Measurements from ENCODE around the gene EPHA4. TPM values are rescaled to one million over a fixed set of nuclear protein-coding genes. Genes with fewer than 3 reads are reported as not detected.

Gene EPHA4
- polyA plus RNA-seq, 1 donor (not counting 4 experiments of a cell fraction or from before 2014, with no cell fraction given): 9.0 TPM

DNA sequence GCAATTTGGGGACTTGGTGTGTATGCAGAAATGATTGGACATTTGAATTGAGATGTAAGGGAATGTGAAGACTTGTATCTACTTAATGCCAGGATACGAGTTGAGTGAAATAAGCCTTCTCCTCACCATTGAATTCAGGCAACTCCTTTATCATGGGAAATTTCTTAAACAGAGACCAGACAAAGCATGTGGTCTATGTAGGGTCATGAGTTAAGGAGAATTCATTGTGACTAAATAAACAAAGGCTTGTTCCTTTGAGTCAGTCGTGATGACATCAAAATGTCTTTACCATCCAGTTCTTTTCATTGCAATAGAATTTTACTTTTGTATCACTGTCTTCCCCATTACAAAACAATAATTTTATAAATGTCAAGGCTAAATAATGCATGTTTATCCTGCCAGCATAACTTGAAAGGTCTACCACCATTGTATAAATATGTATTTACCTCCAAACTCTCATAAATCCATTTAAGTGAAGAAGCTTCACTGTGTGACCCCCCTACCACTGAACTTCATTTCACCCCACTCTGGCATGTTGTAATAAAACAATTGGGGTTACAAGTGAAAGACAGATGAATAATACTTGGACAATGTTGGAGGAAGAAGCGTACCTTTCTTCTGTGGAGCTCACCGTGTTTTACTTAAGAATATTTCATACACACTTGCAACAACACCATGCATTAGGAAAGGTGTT, 149.4 kb downstream of the EPHA4 start:
- H3K4me2 ChIP-seq (ENCODE audit: control insufficient read depth, extremely low read depth, insufficient read depth, low read depth, low read length): no peak overlapping the region
- H3K36me3 ChIP-seq (ENCODE audit: control insufficient read depth in 2 of 2, extremely low read depth in 1 of 2, insufficient read depth in 2 of 2, low read length in 2 of 2): no peaks in the 10 kb centered on the region
- H3K9me3 ChIP-seq (ENCODE audit: control insufficient read depth, low read depth, low read length): no peaks in the 10 kb centered on the region
- no peaks in the 10 kb centered on the region for H4K20me1 ChIP-seq (ENCODE audit: control insufficient read depth, extremely low read depth, insufficient read depth, low read length)
- dilution Hi-C loops (cut with MboI; ENCODE audit: extremely low pct_ligation_motif_present, low sequenced_read_pairs): no loop called here
- FAIRE-seq (no peak), DNase-seq (ENCODE audit: low read depth, low spot score) (no peak)
- H3K79me2 ChIP-seq (ENCODE audit: control insufficient read depth, insufficient read depth, low read length): no peaks in the 10 kb centered on the region
- no peak overlapping the region for H3K27ac ChIP-seq (ENCODE audit: control insufficient read depth, insufficient read depth, low read length)
- H3K9ac ChIP-seq (ENCODE audit: control insufficient read depth, extremely low read depth, insufficient read depth, low read length): no peak overlapping the region
- H3K4me1 ChIP-seq (ENCODE audit: control insufficient read depth, extremely low read depth, insufficient read depth, low read length): no peaks in the 10 kb centered on the region
- H3K4me3 ChIP-seq (ENCODE audit: control insufficient read depth in 2 of 3, extremely low read depth in 1 of 3, insufficient read depth in 2 of 3, low read depth in 1 of 3, low read length in 3 of 3): no peak overlapping the region
- TF ChIP-seq, protein P1, sequence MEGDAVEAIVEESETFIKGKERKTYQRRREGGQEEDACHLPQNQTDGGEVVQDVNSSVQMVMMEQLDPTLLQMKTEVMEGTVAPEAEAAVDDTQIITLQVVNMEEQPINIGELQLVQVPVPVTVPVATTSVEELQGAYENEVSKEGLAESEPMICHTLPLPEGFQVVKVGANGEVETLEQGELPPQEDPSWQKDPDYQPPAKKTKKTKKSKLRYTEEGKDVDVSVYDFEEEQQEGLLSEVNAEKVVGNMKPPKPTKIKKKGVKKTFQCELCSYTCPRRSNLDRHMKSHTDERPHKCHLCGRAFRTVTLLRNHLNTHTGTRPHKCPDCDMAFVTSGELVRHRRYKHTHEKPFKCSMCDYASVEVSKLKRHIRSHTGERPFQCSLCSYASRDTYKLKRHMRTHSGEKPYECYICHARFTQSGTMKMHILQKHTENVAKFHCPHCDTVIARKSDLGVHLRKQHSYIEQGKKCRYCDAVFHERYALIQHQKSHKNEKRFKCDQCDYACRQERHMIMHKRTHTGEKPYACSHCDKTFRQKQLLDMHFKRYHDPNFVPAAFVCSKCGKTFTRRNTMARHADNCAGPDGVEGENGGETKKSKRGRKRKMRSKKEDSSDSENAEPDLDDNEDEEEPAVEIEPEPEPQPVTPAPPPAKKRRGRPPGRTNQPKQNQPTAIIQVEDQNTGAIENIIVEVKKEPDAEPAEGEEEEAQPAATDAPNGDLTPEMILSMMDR (optimal IDR thresholded peaks at IDR 0.05 in 1 of 3, IDR thresholded peaks at IDR 0.05 in 1 of 3, conservative IDR thresholded peaks at IDR 0.05 in 1 of 3; ENCODE audit: extremely low read depth in 1 of 3, insufficient read depth in 2 of 3, low read length in 3 of 3): no peak
- TF ChIP-seq EZH2 (IDR thresholded peaks at IDR 0.05; ENCODE audit: low read length): no peak
- H2AFZ ChIP-seq (ENCODE audit: control insufficient read depth, low read length): no peak overlapping the region
- H3K27me3 ChIP-seq (ENCODE audit: control insufficient read depth, extremely low read depth, insufficient read depth, low read length): no peaks in the 10 kb centered on the region
- no peaks in the 10 kb centered on the region for H3K9me1 ChIP-seq (ENCODE audit: control insufficient read depth, extremely low read depth, insufficient read depth, low read length)

DNA sequence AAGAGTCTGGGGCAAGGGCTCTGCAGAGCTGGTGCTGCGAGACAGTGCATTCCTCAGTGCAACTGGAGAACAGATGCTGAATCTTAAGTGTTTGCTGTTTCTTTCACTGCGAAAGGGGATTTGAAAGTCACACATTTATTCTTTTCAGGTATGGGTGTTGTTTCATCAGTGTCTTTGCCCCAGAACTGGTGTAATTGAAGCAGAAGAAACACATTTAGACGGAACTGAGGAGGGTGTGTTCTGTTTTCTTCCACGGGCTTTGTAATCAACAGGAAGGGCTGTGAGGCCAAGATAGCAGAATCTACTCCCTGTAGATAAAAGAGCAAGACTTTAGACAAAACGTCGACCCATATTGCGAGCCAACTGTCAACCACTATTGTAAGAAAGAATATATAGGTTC, 151.9 kb downstream of the EPHA4 start:
- dilution Hi-C loops (cut with MboI; ENCODE audit: extremely low pct_ligation_motif_present, low sequenced_read_pairs): no loop called here
- TF ChIP-seq, protein P1 (optimal IDR thresholded peaks at IDR 0.05 in 1 of 3, IDR thresholded peaks at IDR 0.05 in 1 of 3, conservative IDR thresholded peaks at IDR 0.05 in 1 of 3; ENCODE audit: extremely low read depth in 1 of 3, insufficient read depth in 2 of 3, low read length in 3 of 3): no peak
- no peak for TF ChIP-seq EZH2 (IDR thresholded peaks at IDR 0.05; ENCODE audit: low read length)
- FAIRE-seq: no peak

More for the DNA sequence above, 151.9 kb downstream of the EPHA4 start:
- Histone ChIP-seq H3K27me3 (ENCODE audit: control insufficient read depth, extremely low read depth, insufficient read depth, low read length) (no peaks in the 10 kb centered on the region), H3K9me3 (ENCODE audit: control insufficient read depth, low read depth, low read length) (no peaks in the 10 kb centered on the region), H3K4me1 (ENCODE audit: control insufficient read depth, extremely low read depth, insufficient read depth, low read length) (no peaks in the 10 kb centered on the region), H2AFZ (ENCODE audit: control insufficient read depth, low read length) (no peak overlapping the region), H3K79me2 (ENCODE audit: control insufficient read depth, insufficient read depth, low read length) (no peaks in the 10 kb centered on the region), H3K4me3 (ENCODE audit: control insufficient read depth in 2 of 3, extremely low read depth in 1 of 3, insufficient read depth in 2 of 3, low read depth in 1 of 3, low read length in 3 of 3) (no peak overlapping the region), H3K4me2 (ENCODE audit: control insufficient read depth, extremely low read depth, insufficient read depth, low read depth, low read length) (no peak overlapping the region), H3K27ac (ENCODE audit: control insufficient read depth, insufficient read depth, low read length) (no peak overlapping the region), H3K9ac (ENCODE audit: control insufficient read depth, extremely low read depth, insufficient read depth, low read length) (no peak overlapping the region), H4K20me1 (ENCODE audit: control insufficient read depth, extremely low read depth, insufficient read depth, low read length) (no peaks in the 10 kb centered on the region), H3K36me3 (ENCODE audit: control insufficient read depth in 2 of 2, extremely low read depth in 1 of 2, insufficient read depth in 2 of 2, low read length in 2 of 2) (no peaks in the 10 kb centered on the region), H3K9me1 (ENCODE audit: control insufficient read depth, extremely low read depth, insufficient read depth, low read length) (no peaks in the 10 kb centered on the region)
- no peak for DNase-seq (ENCODE audit: low read depth, low spot score)

Measured in keratinocyte (primary cell).